ENCODE data around the gene CTSV.
"Not testable (repeated sequence)": the region's sequence is repeated elsewhere in the genome, so short reads cannot be mapped to it uniquely, and the experiment has no call there.

CTSV gene

DNA sequence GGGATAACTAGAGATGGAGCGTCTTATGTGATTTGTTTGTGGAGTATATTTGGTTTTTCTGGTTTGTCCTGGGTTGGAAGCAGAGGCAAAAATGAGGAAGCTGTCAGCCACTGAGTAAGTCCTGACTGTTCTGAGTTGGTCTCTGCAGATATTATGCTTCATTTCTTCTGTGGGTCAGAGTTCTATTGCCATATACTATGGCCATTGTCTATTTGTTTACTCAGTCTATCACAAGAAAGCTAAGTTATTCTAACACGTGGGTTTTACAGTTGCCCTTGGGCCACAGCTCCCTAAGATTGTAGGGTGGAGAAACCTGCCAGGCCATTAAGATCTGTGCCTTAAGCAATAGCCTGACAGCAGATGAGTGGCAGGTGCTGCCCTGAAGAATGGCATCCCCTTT lies 3.0 kb upstream of the CTSV start:
- no peak for DNase-seq (ENCODE audit: low read depth in 2 of 2)

DNA sequence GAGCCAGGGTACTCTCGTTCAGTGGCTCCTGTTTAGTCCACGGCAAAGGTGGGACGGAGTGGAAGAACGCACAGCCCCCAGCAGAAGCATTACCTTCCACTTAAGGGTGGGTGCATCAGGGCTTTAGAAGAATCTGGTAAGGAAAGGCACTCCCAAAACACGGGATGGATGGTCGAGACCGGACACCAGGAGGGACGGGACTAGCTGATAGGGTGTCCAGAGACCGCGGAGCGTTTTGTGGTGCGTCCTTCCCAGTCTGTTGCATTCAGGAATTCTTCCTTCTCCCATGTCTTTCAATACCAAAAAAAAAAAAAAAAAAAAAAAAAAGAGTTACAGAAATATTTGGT lies 545 bp upstream of the CTSV start:
- no peak for DNase-seq (ENCODE audit: low read depth in 2 of 2)

DNA sequence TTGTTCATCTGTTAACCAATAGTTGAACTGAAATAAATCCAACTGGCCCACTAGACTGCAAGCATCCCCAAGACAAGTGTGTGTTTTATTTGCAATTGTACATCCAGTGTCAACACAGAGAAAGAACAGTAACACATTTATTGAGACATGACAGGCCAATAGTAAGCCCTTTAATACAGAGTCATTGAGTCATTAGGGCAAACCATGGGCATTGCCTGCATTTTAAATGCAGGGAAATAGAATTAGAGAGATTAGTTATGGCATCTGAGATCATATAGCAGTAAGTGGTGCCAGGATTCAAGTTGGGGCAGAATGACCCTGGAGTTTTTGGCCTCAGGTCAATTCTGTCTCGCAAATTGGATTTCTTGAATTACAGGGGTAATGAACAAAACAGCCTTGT lies 15.4 kb downstream of the CTSV start:
- DNase-seq (ENCODE audit: low read depth in 2 of 2), result not testable (repeated sequence)

DNA sequence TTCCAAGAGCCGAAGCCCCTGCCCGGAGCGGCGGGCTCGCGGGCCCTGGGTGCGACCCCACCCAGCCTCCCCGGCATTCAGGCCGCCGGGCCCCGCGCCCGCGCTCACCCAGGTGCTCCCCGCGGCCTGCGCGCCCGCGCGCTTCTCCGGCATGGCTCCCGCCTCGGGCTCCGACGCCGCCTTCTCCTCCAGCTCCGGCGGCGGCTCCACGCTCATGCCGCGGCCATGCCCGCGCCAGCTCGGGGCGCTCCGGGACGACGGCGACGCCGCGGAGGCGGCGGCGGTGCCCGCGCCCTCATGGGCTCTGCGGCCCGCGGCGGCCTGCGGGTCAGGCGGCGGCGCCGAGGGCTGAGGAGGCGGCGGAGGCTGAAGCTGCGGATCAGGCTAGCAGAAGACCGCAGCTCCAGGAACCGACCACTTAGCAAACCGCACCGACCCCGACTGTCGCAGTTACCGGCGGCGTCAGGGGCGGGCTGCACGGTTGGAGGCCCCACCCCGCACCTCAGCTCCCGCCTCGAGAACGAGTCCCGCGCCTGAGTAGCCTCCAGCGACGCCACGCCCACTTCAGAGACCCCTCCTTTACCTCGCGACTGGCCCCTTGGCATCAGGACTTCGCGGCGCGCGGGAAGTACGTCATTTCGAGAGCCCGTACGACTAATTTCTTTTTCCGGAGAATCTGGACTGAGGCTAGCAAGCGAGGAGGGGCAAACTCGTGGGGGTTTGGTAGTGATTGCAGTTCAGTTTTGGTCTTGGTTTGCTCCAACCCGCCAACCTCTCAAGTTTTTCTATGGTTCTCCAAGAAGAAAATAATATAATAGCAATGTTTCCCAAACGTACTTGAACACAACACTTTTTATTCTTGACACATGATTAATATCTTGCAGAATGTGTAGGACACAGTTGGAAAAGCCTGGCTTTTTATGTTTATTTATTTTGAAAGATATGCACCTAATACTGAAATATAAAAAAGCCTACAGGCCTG lies 25.5 kb downstream of the CTSV start:
- DNase-seq (ENCODE audit: low read depth in 2 of 2), result peak; percentile 43 to 59

DNA sequence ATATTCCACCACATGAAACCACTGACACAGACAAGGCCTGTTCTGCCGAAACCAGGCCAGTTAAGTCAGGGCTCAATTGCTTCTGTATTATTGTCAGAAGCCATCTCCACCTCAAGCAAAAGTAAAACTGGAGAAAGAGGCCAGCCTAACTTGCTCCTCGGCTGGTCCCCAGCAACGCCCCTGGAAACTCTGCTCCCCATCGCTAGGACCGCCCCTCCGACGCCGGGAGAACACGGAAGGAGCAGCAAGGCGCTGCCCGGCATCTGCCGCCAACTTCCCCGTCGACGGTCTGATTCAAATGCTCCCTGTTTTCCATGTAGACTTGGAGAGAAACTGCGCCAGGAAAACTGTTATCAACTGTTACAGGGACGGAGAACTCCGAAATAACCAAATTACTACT lies 26.3 kb downstream of the CTSV start:
- DNase-seq (ENCODE audit: low read depth in 2 of 2), result not testable (repeated sequence)

DNA sequence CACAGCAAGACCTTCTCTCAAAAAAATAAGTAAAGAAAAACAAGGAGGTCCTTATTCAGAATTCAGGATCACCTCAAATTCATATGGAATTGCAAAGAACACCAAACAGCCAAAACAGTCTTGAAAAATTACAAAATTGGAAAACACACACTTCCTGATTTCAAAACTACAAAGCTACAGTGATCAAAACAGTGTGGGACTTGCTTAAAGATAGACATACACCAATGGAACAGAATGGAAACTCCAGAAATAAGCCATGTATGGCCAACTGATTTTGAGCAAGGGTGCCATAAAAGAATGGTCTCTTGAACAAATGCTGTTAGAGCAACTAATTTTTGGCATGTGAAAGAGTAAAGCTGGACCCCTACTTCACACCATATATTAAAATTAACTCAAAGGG lies 36.7 kb downstream of the CTSV start:
- not testable (repeated sequence) for DNase-seq (ENCODE audit: low read depth in 2 of 2)

DNA sequence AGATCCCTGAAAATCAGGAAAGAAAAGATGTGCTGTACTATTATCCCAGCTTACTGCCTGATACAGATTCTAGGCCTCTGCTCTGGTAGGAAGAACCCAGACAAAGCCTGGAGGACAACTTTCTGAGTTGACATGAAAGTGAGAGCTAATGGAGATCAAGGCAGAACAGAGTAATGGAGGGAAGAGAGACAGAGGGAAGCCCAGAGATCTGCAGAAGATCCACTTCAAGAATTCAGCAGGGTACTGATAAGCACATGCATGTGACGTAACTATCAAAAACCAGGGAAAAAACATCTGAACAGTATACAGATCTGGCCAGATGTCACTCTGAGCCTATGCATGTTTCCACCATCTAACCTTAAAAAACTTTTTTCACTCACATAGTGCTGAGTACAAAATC lies 37.6 kb downstream of the CTSV start:
- DNase-seq (ENCODE audit: low read depth in 2 of 2), result not testable (repeated sequence)

DNA sequence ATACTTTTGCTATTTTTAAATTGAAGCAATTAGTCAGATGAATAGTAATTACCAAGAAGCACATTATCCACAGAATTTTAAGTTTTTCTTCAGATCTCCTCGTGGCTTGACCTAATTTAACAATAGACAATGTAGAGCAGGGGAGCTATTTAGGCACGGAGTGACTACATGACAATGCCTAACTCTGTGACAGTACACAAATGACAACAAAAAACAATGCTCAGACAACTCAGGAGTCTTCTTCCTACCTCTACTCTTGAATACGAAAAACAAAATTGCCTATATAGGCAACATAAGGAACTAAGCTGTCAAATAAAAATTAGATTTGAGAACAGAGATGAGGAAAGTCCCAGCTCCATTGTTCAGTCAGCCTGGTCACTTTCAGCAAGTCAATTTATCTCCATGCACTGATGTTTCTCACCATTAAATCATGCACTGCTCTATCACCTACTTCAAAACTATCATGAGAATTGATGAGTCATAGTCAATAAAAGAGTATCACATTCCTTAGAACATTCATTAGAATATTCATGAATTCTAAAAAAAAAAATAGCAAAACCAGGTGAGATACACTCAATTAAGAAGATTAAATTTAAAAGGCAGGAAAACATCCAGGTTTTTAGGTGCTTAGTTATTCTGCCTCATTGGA lies 38.7 kb downstream of the CTSV start:
- not testable (repeated sequence) for DNase-seq (ENCODE audit: low read depth in 2 of 2)

DNA sequence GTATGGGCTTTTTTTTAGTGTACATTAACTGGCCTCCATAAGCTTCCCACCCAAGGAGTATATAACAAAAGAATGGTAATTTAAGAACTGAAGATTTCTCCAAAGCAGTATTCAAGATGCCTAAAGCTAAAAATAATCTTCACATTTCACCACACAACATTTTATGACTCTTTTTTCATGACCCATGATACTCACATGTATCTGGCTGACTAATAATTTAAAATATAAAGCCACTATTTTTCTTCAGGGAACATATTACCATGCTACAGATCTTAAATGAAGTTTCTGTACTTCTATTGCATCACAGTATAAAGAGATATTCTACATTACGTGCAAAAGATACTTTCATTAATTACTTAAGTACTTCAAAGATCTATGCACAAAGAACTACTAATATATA lies 39.2 kb downstream of the CTSV start:
- not testable (repeated sequence) for DNase-seq (ENCODE audit: low read depth in 2 of 2)

DNA sequence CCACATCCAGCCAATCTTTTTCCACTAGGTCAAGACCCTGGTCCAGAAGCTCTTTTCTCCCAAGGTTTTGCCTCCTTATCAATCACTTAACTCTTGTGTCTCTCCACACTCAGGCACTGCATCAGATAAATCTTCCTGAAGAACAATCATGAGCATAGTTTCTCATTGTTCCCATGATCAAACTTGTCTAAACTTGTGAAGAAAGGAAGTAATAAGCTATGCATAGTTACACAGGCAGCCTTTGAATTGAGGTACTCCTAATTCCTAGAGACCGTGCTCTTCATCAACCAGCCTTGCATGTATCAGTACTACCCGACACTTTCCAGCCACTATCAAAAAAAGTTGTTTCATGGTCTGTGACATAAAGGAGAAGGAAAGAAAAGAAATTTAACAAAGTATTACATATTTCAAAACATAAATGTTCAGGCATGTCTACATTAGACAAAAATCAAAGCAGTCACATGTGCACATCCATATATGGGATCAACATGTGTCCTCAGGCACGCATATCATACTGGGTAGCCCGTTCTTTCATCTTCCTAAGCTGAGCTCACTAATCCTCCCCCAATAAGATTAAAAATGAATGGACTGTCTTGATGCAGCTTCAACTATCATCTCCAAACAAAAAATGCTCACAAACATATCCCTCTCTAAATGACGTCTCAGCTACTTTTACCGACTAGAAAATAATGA lies 41.8 kb downstream of the CTSV start:
- DNase-seq (ENCODE audit: low read depth in 2 of 2), result not testable (repeated sequence)

DNA sequence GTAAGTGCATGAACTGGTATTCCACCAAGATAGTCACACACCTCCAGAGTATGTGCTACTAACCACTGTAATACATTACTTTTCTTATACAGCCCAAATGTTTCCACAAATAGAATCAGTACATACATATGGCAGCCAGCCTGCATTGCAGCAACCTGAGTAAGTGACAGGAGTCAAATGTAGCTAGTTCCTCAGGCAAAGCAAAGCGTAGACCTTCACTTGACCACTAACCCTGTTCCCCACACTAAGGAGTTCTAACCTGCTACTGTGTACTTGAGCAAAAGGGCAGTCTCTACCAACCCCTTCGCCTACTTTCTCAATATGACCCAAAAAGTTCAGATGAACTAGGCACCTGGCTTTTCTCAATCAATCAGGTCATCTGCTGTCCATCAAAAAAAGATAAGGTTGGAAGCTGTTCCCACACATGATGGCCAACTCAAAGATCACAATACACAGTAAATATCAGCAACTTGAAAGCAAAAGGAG lies 44.4 kb downstream of the CTSV start:
- DNase-seq (ENCODE audit: low read depth in 2 of 2), result not testable (repeated sequence)

DNA sequence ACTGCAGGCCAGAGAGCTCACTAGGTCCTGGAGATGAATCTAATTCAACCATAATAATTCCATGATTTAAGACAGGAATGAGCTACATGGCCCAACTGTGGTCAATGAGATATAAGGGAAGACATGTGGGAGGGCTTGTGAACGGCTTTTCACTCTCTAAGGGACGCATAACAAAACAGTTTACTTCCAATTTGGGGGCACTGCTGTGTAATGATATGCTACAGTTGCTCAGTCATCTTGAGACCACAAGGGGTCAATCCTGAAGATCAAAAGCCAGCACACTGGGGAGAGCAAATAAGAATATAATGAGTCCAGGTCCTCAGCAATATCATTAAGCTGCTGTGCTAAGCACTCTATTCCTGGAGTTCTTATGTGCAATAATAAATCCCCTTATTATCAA lies 46.6 kb downstream of the CTSV start:
- DNase-seq (ENCODE audit: low read depth in 2 of 2), result not testable (repeated sequence)

DNA sequence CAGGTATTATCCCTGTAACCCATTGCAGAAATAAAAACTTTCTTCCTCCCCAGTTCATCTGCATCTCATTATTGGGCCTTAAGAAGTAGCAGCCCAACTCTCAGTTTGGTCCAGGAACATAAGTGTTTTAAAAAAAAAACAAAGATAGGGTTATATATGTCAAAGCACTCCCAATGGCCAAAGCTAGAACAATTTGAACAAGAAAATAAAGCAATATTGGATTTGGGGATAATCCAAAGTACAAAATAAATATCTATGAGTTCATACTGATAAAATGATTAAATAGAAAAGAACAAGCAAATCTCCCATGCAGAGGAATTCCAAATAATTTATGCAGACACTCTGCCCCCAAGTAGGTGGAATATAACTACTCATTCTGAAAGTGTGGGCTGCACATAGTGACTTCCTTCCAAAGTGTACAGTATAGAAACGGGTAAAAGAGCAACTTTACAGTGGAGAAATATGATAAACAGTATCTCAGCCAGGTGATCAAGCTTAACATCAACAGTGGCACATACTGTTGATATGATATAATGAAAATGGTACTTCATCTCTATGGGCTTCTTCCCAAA lies 49.1 kb downstream of the CTSV start:
- not testable (repeated sequence) for DNase-seq (ENCODE audit: low read depth in 2 of 2)

DNA sequence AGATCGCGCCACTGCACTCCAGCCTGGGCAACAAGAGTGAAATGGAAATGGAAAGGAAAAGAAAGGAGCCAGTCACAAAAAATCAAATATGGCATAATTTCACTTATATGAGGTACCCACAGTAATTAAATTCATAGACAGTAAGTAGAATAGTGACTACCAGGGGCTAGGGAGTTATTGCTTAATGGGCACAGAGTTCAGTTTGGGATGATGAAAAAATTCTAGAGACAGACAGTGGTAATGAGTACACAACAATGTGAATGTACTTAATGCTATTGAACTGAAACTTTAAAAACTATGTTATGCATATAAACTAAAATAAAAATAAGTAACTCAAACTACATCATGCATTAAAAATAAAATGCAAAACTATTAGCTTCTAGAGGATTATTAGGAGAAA lies 54.1 kb downstream of the CTSV start:
- DNase-seq (ENCODE audit: low read depth in 2 of 2), result not testable (repeated sequence)

DNA sequence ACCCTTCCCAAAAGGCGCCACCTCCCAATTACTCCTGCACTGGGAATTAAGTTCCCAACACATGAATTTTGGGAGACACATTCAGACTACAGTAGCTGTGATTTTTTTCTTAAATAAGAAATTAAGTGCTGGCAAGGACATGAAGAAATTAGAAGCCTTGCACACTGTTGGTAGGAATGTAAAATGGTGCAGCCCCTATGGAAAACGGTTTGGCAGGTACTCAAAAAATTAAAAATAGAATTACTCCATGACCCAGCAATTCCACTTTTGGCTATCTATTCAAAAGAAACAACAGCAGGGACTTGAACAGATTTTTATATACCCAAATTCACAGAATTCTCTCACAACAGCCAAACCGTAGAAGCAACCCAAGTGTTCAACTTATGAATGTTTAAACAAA lies 54.8 kb downstream of the CTSV start:
- not testable (repeated sequence) for DNase-seq (ENCODE audit: low read depth in 2 of 2)

DNA sequence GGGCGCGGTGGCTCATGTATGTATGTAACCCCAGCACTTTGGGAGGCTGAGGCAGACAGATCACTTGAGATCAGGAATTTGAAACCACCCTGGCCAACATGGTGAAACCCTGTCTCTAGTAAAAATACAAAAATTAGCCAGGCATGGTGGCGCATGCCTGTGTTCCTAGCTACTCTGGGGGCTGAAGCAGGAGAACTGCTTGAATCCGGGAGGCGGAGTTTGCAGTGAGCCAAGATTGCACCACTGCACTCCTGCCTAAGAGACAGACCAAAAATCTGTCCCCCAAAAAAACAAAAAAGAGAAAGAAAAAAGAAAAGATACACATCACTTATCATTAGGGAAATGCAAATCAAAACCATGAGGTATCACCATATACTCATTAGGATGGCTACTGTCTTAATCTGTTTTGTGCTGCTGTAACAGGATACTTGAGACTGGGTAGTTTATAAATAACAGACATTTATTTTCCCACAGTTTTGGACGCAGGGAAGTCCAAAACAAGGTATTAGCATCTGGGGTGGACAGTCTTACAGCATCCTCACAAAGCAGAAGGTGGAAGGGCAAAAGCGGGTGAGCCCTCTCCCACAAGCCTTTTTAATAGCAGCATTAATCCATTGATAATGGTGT lies 55.3 kb downstream of the CTSV start:
- DNase-seq (ENCODE audit: low read depth in 2 of 2), result not testable (repeated sequence)
